Right lobe of liver (tissue), 4 donors: ENCODE results near the gene IL24.

Experiments used
- CTCF ChIP-seq, 4 donors: fragments of 200-600 bp in 3 of 4; fragments of 450-650 bp in 1 of 4; IDR thresholded peaks; one replicate each; pipeline versions ENCODE4 v1.5.1 to v1.8.0; 2016 to 2022; ENCODE audit warnings: antibody characterized with exemption in 4 of 4, mild to moderate bottlenecking in 2 of 4
- POLR2A ChIP-seq: fragments of 450-650 bp; IDR thresholded peaks from one replicate; pipeline ENCODE4 v1.6.1; 2017; ENCODE audit warnings: antibody characterized with exemption, mild to moderate bottlenecking
- donor health status: DM: no; HTN: no; CAD: no.
- donor health status: DM: no; HTN: no; CAD: no.
- donor health status: DM: no; HTN: yes; CAD: no.

- TF ChIP-seq CTCF (IDR thresholded peaks at IDR 0.05) (no peak), POLR2A (no peak)
Measured at GRCh38 chr1:206939131-206939530, 41.9 kb downstream of the IL24 start.
